GM23248 (cell line): ENCODE data around the gene CAPS2.

Source experiments
- EZH2 ChIP-seq: fragments of 200-600 bp; sonication (generic); IDR thresholded peaks from 2 replicates; pipeline ENCODE4 v1.6.1; 2018; ENCODE audit warnings: antibody characterized with exemption, mild to moderate bottlenecking; ENCODE audit not compliant: insufficient read depth, poor library complexity, severe bottlenecking
- EZH2phosphoT487 ChIP-seq: fragments of 200-600 bp; sonication (generic); IDR thresholded peaks from 2 replicates; pipeline ENCODE4 v1.6.1; 2018; ENCODE audit warnings: antibody characterized with exemption, moderate library complexity, mild to moderate bottlenecking, low read depth; ENCODE audit not compliant: insufficient read depth

GRCh38 chr12:75323663-75324062 lies 6.5 kb downstream of the CAPS2 start:
- TF ChIP-seq EZH2 (no peak), EZH2phosphoT487 (no peak)
